Fibroblast of skin of left biceps (primary cell): ENCODE data around the gene THRSP.
"Not testable (repeated sequence)": the region's sequence is repeated elsewhere in the genome, so short reads cannot be mapped to it uniquely, and the experiment has no call there.

ENCODE experiments used
- DNase-seq, 2 experiments: peaks; one replicate each; pipeline ENCODE4 v3.0.0-alpha.2; 2013; ENCODE audit warnings: low read depth in 2 of 2

THRSP gene

DNA sequence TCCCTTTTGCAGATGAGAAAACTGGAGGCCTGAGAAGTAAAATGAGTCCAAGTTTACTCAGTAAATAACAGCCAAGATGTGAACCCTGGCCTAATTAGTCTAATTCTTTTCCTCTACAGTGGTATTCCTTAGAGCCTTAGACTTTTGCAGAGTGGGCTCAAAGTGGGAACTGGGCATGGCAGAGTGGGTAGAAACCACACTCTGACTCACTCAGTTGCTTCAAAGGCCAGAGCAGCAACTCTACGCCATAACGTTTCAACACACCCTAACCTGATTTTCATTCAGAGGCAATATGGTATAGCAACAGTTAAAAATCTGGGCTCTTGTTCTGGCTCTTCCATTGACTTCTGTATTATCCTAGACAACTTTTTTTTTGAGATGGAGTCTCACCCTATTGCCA is 2.8 kb downstream of the THRSP start:
- no peak for DNase-seq

DNA sequence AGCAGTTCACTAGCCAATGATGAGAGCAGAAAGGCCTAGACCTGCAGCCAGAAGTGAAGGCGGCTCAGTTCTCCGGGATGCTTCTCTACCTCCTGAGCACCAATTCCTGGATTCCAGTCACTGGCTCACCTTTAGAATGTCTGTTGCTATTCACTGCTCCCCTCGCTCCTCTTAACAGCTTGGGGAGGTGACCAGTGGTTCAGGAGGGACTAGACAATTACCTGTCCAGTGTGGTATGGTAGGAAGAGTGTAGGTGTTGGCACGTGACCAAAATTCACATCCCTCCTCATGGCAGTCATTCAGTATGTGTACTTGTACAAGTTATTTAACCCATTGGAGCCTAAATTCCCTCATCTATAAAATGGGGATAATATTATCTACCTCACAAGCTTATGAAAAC is 4.0 kb downstream of the THRSP start:
- no peak for DNase-seq

GRCh38 chr11:78069465-78069864 is 5.8 kb downstream of the THRSP start:
- no peak for DNase-seq

DNA sequence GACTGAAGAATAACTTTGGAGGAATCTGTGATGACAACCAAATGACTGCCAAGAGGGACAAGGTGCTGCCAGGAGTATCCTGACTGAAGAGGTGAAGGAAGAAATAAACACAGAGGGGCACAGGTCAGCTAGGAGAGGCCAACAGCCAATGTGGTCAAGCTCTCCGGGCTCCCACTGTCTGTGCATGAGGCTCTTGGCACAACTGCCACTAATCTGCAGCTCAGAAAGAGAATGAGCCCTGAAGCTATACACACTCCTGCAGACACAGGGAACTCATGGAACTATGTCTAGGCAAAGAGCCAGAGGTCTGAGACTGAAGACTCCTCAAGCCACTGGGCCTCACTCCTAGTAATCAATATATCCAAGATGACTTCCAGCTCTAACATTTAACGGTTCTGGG is 7.0 kb downstream of the THRSP start:
- no peak for DNase-seq

DNA sequence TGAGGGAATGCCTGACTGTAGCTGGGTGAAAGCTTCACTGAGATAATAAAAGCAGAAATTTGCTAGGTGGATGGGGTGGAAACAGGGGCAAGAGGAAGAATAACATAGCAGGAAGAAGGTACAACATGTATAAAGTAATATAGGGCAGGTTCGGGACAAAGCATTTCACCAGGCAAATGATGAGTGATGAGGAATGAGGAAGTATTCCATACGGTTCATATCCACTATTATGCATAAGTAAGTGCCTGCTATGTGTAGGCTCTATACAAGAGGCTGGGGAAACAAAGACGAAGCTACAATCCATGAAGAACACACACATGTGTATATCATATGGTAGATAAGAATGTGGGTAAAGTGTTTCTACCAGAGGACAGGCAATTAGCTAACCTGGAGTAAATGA is 8.1 kb downstream of the THRSP start:
- DNase-seq = no peak

- no peak for DNase-seq
Measured at GRCh38 chr11:78072455-78072854, 8.8 kb downstream of the THRSP start.

DNA sequence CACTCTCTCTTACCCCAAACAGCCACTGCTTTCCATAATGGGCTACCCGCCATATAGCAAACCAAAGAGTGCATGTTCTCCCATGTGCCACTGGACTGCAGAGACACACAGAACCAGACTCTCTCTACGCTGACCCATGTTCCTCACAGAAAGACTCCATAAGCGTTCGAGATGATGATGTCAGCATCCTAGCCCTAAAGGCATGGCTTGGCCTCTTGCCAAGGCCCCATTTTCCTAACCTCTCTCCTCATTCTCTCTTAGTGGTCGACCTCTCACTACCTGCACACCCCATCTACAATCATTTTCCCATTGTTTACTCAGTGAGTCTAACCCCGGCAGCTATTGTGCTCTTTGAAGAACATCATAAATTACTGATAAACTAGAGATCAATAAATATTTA is 11.1 kb downstream of the THRSP start:
- DNase-seq = no peak

- no peak for DNase-seq
Measured at GRCh38 chr11:78076733-78077403, 13.2 kb downstream of the THRSP start.

DNA sequence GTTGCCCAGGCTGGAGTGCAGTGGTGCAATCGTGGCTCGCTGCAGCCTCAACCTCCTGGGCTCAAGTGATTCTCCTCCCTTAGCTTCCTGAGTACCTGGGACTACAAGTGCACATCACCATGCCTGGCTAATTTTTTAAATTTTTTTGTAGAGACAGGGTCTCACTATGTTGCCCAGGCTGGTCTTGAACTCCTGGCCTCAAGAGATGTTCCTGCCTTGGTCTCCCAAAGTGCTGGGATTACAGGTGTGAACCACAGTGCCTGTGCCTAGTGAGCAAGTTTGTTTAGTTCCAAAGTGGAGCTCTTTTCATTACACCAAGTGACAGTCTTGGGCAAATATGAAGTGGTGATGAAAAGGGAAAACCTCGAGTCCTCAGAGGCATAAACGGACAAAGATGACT is 13.9 kb downstream of the THRSP start:
- not testable (repeated sequence) for DNase-seq

GRCh38 chr11:78078218-78079167 is 14.8 kb downstream of the THRSP start:
- no peak for DNase-seq

DNA sequence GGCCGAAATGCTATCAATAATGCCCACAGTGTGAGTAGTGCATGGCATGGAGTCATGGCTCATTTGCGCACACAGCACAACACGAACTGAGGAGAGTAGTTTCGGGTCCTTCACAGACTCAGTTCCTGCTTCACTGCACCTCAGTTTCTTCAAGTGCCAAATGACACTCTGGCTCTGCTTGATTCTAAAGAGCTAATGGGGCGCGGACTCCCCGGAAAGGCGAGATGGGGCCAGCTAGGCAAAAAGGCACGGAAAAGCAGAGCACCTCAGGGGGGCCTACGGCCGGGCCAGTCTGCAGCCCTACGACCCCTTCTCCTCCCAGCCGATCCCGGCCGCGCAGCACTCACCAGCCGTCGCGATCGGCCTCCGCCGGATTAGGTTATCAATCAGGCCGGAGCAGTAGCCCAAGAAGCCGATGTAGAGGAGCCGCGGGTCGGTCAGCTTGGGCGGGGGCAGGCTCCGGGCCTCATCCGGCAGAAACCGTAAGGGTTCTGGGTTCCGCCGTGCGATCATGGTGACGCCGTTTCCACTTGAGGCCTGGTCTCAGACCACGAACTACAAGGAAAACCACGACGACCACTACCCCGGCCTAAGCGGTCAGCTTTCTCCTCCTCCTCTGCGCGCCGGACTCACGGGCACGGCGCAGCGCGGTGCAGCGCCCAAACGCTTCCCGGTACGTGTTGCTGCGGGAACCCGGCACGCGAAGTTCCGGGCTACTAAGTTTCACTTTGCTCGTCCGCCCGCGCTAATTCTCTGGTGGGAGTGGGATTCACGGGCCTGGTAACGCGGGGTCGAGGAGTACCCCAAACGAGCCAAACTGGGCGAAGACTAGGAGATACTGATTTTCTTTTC is 15.8 kb downstream of the THRSP start, which contains the start of gene NDUFC2:
Gene NDUFC2, minus strand, starts transcription at position 631 of the 852 bp plus-strand sequence. Its CDS starts 118 bp downstream, at position 513.
- peak; percentile 44 to 46 for DNase-seq

- no peak for DNase-seq
Measured at GRCh38 chr11:78080084-78080817, 16.6 kb downstream of the THRSP start.

DNA sequence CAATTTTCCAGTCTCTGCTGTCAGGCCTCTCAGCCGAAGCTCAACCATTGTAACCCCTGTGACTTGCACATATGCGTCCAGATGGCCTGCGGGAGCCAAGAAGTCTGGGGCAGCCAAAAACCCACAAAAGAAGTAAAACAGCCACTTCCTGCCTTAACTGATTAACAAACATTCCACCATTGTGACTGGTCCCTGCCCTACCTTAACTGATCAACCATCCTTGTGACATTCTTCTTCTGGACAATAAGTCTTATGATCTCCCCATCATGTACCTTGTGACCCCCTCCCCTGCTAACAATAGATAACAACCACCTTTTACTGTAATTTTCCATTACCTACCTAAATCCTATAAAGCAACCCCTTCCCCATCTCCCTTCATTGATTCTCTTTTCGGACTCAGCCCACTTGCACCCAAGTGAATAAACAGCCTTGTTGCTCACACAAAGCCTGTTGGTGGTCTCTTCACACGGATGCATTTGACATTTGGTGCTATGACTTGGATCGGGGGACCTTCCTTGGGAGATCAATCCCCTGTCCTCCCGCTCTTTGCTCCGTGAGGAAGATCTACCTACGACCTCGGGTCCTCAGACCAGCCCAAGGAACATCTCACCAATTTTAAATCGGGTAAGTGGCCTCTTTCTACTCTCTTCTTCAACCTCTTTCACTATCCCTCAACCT is 17.3 kb downstream of the THRSP start:
- no peak for DNase-seq

DNA sequence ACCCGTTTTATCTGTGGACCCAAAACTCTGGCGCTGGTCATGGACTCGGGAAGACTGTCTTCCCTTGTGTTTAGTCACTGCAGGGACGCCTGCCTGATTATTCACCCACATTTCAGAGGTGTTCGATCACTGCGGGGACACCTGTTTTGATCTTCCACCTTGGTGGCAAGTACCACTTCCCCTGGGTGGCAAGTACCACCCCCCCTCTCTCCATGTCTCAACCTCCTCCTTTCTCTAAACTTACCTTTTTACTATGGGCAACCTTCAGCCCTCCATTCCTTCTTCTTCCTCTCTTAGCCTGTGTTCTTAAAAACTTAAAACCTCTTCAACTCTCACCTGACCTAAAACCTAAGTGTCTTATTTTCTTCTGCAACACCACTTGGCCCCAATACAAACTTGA is 17.9 kb downstream of the THRSP start:
- no peak for DNase-seq

DNA sequence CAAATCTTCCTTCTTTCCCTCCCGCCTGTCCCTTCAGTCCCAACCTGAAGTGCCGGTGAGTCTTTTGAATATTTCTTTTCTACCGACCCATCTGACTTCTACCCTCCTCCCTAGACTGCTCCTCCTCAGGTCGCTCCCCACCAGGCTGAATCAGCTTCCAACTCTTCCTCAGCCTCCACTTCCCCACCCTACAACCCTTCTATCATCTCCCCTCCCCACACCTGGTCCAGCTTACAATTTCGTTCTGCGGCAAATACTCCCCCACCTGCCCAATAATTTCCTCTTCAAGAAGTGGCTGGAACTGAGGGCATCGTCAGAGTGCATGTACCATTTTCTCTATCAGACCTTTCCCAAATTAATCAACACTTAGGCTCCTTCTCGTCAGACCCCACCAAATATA is 18.5 kb downstream of the THRSP start:
- DNase-seq = no peak

GRCh38 chr11:78083021-78083420 is 19.4 kb downstream of the THRSP start:
- no peak for DNase-seq

- DNase-seq = not testable (repeated sequence)
Measured at GRCh38 chr11:78084506-78084905, 20.8 kb downstream of the THRSP start.

- no peak for DNase-seq
Measured at GRCh38 chr11:78085972-78086371, 22.3 kb downstream of the THRSP start.

GRCh38 chr11:78086521-78087074 is 22.9 kb downstream of the THRSP start:
- DNase-seq = not testable (repeated sequence)

GRCh38 chr11:78094250-78094649 is 30.6 kb downstream of the THRSP start:
- no peak for DNase-seq
